H1 (cell line): ENCODE results near the gene LRRC32.

Experiments
- HDAC6 ChIP-seq: IDR thresholded peaks from one replicate; pipeline ENCODE4 v1.7.1; 2012; ENCODE audit warnings: low read depth, mild to moderate bottlenecking, inconsistent platforms, low read length, moderate library complexity
- MAFK ChIP-seq: IDR thresholded peaks from 2 replicates; pipeline ENCODE4 v1.6.1; 2012; ENCODE audit warnings: low read depth, mild to moderate bottlenecking, improper control_type of control experiment, low read length
- SP1 ChIP-seq: IDR thresholded peaks from 2 replicates; pipeline ENCODE4 v1.6.1; 2011; ENCODE audit warnings: low read depth, low read length
- TF ChIP-seq, protein P1 (sequence below), 3 experiments: IDR thresholded peaks; 1 replicate in 2 of 3; 2 replicates in 1 of 3; pipeline versions ENCODE4 v1.5.1 to v1.6.1; 2011; ENCODE audit warnings: low read length in 3 of 3, mild to moderate bottlenecking in 3 of 3, inconsistent platforms in 2 of 3, low read depth in 1 of 3, moderate library complexity in 1 of 3; ENCODE audit not compliant: insufficient read depth in 1 of 3; ENCODE audit errors: control extremely low read depth in 1 of 3

DNA sequence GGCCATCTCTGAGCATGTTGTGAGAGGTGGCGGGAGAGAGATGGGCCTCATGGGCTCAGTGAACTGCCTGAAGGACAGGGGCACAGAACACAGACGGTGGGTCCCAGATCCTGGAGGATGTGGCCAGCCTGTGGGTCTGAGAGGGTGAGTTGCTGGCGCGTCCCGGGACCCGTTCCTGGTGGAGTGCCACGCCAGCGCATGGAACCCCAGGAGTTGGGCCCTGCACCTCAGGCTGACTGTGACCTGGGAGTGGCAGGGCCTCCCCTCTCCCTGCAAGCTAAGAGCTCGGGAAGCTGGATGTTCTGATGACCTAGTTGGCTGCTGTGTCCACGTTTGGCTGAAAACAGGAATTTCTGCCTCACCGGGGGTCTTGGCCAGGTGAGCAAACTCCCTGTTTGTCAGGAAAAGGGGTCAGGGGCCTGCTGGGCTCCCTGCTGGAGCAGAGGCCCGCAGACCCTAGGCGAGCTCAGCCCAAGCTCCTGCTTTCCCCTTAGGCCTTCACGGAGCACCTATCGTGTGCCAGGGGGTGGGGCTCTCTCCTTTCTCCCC is 15.0 kb downstream of the LRRC32 start:
- TF ChIP-seq SP1 (no peak), MAFK (no peak), HDAC6 (no peak)
- TF ChIP-seq, protein P1, sequence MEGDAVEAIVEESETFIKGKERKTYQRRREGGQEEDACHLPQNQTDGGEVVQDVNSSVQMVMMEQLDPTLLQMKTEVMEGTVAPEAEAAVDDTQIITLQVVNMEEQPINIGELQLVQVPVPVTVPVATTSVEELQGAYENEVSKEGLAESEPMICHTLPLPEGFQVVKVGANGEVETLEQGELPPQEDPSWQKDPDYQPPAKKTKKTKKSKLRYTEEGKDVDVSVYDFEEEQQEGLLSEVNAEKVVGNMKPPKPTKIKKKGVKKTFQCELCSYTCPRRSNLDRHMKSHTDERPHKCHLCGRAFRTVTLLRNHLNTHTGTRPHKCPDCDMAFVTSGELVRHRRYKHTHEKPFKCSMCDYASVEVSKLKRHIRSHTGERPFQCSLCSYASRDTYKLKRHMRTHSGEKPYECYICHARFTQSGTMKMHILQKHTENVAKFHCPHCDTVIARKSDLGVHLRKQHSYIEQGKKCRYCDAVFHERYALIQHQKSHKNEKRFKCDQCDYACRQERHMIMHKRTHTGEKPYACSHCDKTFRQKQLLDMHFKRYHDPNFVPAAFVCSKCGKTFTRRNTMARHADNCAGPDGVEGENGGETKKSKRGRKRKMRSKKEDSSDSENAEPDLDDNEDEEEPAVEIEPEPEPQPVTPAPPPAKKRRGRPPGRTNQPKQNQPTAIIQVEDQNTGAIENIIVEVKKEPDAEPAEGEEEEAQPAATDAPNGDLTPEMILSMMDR (IDR thresholded peaks at IDR 0.05; ENCODE audit: control extremely low read depth in 1 of 3, insufficient read depth in 1 of 3, low read depth in 1 of 3, low read length in 3 of 3) = no peak
